Astrocyte (in vitro differentiated cells and primary cell): ENCODE results near the gene TM7SF3. TPM values are rescaled to one million over a fixed set of nuclear protein-coding genes. Genes with fewer than 3 reads are reported as not detected.

Experiments used
- DNase-seq: peaks from one replicate; pipeline ENCODE4 v3.0.0-alpha.2; 2010; ENCODE audit warnings: low read depth
- FAIRE-seq: peaks from 2 replicates; lab custom pipeline; 2011; peaks lifted over from hg19 to GRCh38; lab: Jason Lieb, UNC
- H2AFZ ChIP-seq: 2 replicates; pipeline ENCODE4 v1.6.0; 2012; ENCODE audit warnings: low read depth, low read length, inconsistent platforms
- H3K27ac ChIP-seq: 2 replicates; pipeline ENCODE4 v1.5.1; 2011; ENCODE audit warnings: low read depth, low read length, inconsistent platforms
- H3K27me3 ChIP-seq: 2 replicates; pipeline ENCODE4 v1.6.0; 2011; ENCODE audit warnings: low read length, inconsistent platforms; ENCODE audit not compliant: insufficient read depth
- H3K36me3 ChIP-seq: 2 replicates; pipeline ENCODE4 v1.5.1; 2011; ENCODE audit warnings: low read length, inconsistent platforms; ENCODE audit not compliant: insufficient read depth
- H3K4me1 ChIP-seq: 2 replicates; pipeline ENCODE4 v1.5.1; 2011; ENCODE audit warnings: low read length, inconsistent platforms; ENCODE audit not compliant: insufficient read depth
- H3K4me2 ChIP-seq: 2 replicates; pipeline ENCODE4 v1.6.0; 2012; ENCODE audit warnings: low read length, inconsistent platforms
- H3K4me3 ChIP-seq: 2 replicates; pipeline ENCODE4 v1.5.1; 2011; ENCODE audit warnings: low read depth, mild to moderate bottlenecking, low read length, inconsistent platforms; ENCODE audit not compliant: insufficient read depth
- H3K79me2 ChIP-seq: 2 replicates; pipeline ENCODE4 v1.6.0; 2012; ENCODE audit warnings: mild to moderate bottlenecking, low read length, inconsistent platforms; ENCODE audit not compliant: insufficient read depth
- H3K9ac ChIP-seq: 2 replicates; pipeline ENCODE4 v1.6.0; 2012; ENCODE audit warnings: mild to moderate bottlenecking, low read length, inconsistent platforms
- H3K9me3 ChIP-seq: 2 replicates; pipeline ENCODE4 v1.5.1; 2012; ENCODE audit warnings: low read depth, mild to moderate bottlenecking, low read length, inconsistent platforms; ENCODE audit not compliant: insufficient read depth
- H4K20me1 ChIP-seq: 2 replicates; pipeline ENCODE4 v1.6.0; 2012; ENCODE audit warnings: low read length, inconsistent platforms; ENCODE audit not compliant: insufficient read depth
- H3K27ac Mint-ChIP-seq: one replicate; pipeline ENCODE4 v1.8.0; 2021; ENCODE audit warnings: mild to moderate bottlenecking, mixed read lengths; ENCODE audit not compliant: unreplicated experiment
- H3K27me3 Mint-ChIP-seq: one replicate; pipeline ENCODE4 v1.8.0; 2021; ENCODE audit warnings: low read depth, mixed read lengths; ENCODE audit not compliant: unreplicated experiment
- H3K36me3 Mint-ChIP-seq: one replicate; pipeline ENCODE4 v1.8.0; 2021; ENCODE audit warnings: low read depth, mixed read lengths; ENCODE audit not compliant: unreplicated experiment
- H3K4me1 Mint-ChIP-seq: one replicate; pipeline ENCODE4 v1.8.0; 2021; ENCODE audit warnings: low read depth, mixed read lengths; ENCODE audit not compliant: unreplicated experiment
- H3K4me3 Mint-ChIP-seq: one replicate; pipeline ENCODE4 v1.8.0; 2021; ENCODE audit warnings: mild to moderate bottlenecking, moderate library complexity, mixed read lengths; ENCODE audit not compliant: unreplicated experiment
- H3K9me3 Mint-ChIP-seq: one replicate; pipeline ENCODE4 v1.8.0; 2021; ENCODE audit warnings: mild to moderate bottlenecking, mixed read lengths; ENCODE audit not compliant: unreplicated experiment
- CTCF ChIP-seq: IDR thresholded peaks from 2 replicates; pipeline ENCODE4 v1.5.1; 2011; ENCODE audit warnings: low read depth, mild to moderate bottlenecking, inconsistent platforms, low read length, moderate library complexity; ENCODE audit not compliant: insufficient read depth
- EZH2 ChIP-seq: IDR thresholded peaks from 2 replicates; pipeline ENCODE4 v1.6.1; 2012; ENCODE audit warnings: mild to moderate bottlenecking, low read length, inconsistent platforms; ENCODE audit not compliant: insufficient read depth
- total RNA-seq: library from RNA; stranded (reverse); gene quantifications from 2 replicates; pipeline ENCODE4 v1.2.1, GENCODE V29; 2021

Gene TM7SF3
- total RNA-seq, 1 donor from 2014 or later: 104 TPM

GRCh38 chr12:27034607-27035293, 20.6 kb upstream of the TM7SF3 start:
- Mint-ChIP-seq H3K4me3 (no peak overlapping the region), H3K36me3 (peaks cover 21% of the 10 kb centered on the region), H3K4me1 (peaks cover 5% of the 10 kb centered on the region), H3K27me3 (no peaks in the 10 kb centered on the region), H3K27ac (no peak overlapping the region), H3K9me3 (peaks cover 3% of the 10 kb centered on the region)
- TF ChIP-seq CTCF (no peak), EZH2 (no peak)
- Histone ChIP-seq H3K27me3 (no peaks in the 10 kb centered on the region), H3K36me3 (peaks cover 7% of the 10 kb centered on the region), H4K20me1 (no peaks in the 10 kb centered on the region), H3K4me2 (no peak overlapping the region), H3K79me2 (no peaks in the 10 kb centered on the region), H3K4me1 (no peaks in the 10 kb centered on the region), H3K9me3 (no peaks in the 10 kb centered on the region), H3K9ac (no peak overlapping the region), H3K4me3 (no peak overlapping the region), H3K27ac (no peak overlapping the region), H2AFZ (no peak overlapping the region)
- FAIRE-seq (no peak), DNase-seq (no peak)

DNA sequence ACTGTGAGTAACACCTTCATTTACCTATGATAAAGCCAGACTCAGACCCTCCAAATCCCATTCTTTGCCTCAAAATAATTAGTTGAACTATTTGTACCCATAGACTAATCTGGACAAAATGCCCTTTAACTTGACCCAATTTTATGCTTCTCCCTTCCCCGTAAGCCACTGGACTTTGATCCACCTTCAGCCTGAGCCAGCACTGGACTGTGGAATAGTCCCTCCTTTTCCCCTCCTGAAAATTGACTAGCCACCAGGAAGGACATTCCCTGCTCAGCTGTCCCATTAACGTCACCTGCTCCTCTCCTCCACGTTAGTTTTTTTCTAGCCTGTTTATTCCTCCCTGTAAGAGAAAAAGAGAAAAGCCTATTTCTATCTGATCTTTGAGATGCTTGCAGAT, 18.5 kb upstream of the TM7SF3 start:
- no peak for DNase-seq
- H3K4me2 ChIP-seq: no peak overlapping the region
- Mint-ChIP-seq H3K4me1 (peaks cover 5% of the 10 kb centered on the region), H3K27me3 (no peaks in the 10 kb centered on the region), H3K36me3 (peaks cover 23% of the 10 kb centered on the region), H3K4me3 (peak overlapping the region; percentile 54), H3K27ac (no peak overlapping the region), H3K9me3 (no peaks in the 10 kb centered on the region)
- no peak for FAIRE-seq
- H3K4me3 ChIP-seq: no peak overlapping the region
- no peaks in the 10 kb centered on the region for H3K4me1 ChIP-seq
- H3K9me3 ChIP-seq: no peaks in the 10 kb centered on the region
- no peak overlapping the region for H3K27ac ChIP-seq
- H2AFZ ChIP-seq: no peak overlapping the region
- TF ChIP-seq CTCF (no peak), EZH2 (no peak)
- H3K27me3 ChIP-seq: no peaks in the 10 kb centered on the region
- no peaks in the 10 kb centered on the region for H3K79me2 ChIP-seq
- no peak overlapping the region for H3K9ac ChIP-seq
- no peaks in the 10 kb centered on the region for H4K20me1 ChIP-seq
- peaks cover 28% of the 10 kb centered on the region for H3K36me3 ChIP-seq

- H3K9me3 ChIP-seq: no peaks in the 10 kb centered on the region
- FAIRE-seq (peak; percentile 23), DNase-seq (peak; percentile 29)
- peaks cover 4% of the 10 kb centered on the region for H3K79me2 ChIP-seq
- H3K4me2 ChIP-seq: peak overlapping the region; percentile 6
- Mint-ChIP-seq H3K36me3 (peaks cover 27% of the 10 kb centered on the region), H3K9me3 (no peaks in the 10 kb centered on the region), H3K4me3 (peak overlapping the region; percentile 35), H3K27ac (no peak overlapping the region), H3K4me1 (peaks cover 5% of the 10 kb centered on the region), H3K27me3 (no peaks in the 10 kb centered on the region)
- no peaks in the 10 kb centered on the region for H4K20me1 ChIP-seq
- no peak overlapping the region for H3K9ac ChIP-seq
- H3K4me3 ChIP-seq: no peak overlapping the region
- H3K4me1 ChIP-seq: no peaks in the 10 kb centered on the region
- peaks cover 28% of the 10 kb centered on the region for H3K36me3 ChIP-seq
- H2AFZ ChIP-seq: no peak overlapping the region
- H3K27me3 ChIP-seq: no peaks in the 10 kb centered on the region
- no peak overlapping the region for H3K27ac ChIP-seq
- TF ChIP-seq EZH2 (no peak), CTCF (no peak)
Observed at GRCh38 chr12:27031531-27031930, 17.3 kb upstream of the TM7SF3 start.
